BE2C (cell line): ENCODE results near the gene BLOC1S2.
"Not testable (repeated sequence)": the region's sequence is repeated elsewhere in the genome, so short reads cannot be mapped to it uniquely, and the experiment has no call there.

Experiments used
- DNase-seq: peaks from one replicate; pipeline ENCODE4 v3.0.0-alpha.2; 2020
- H3K27me3 ChIP-seq: fragments of 250-450 bp; sonication (Bioruptor Pico); 2 replicates; pipeline ENCODE4 v1.5.1; 2020; ENCODE audit warnings: mild to moderate bottlenecking
- H3K36me3 ChIP-seq: fragments of 250-450 bp; sonication (Bioruptor Pico); 2 replicates; pipeline ENCODE4 v1.5.1; 2020; ENCODE audit warnings: mild to moderate bottlenecking
- H3K4me1 ChIP-seq: fragments of 250-450 bp; sonication (Bioruptor Pico); 2 replicates; pipeline ENCODE4 v1.5.1; 2020
- H3K4me3 ChIP-seq: 2 replicates; pipeline ENCODE4 v1.5.1; 2011; ENCODE audit warnings: low read depth, low read length
- H3K9me3 ChIP-seq: fragments of 250-450 bp; sonication (Bioruptor Pico); 2 replicates; pipeline ENCODE4 v1.5.1; 2020
- TF ChIP-seq, protein P1 (sequence below): IDR thresholded peaks from 2 replicates; pipeline ENCODE4 v1.5.1; 2012; ENCODE audit warnings: mild to moderate bottlenecking, low read depth, low read length

BLOC1S2 gene

GRCh38 chr10:100315615-100316014 lies 29.1 kb upstream of the BLOC1S2 start:
- H3K36me3 ChIP-seq: no peaks in the 10 kb centered on the region
- no peaks in the 10 kb centered on the region for H3K9me3 ChIP-seq
- DNase-seq: no peak
- H3K4me1 ChIP-seq: no peaks in the 10 kb centered on the region
- TF ChIP-seq, protein P1, sequence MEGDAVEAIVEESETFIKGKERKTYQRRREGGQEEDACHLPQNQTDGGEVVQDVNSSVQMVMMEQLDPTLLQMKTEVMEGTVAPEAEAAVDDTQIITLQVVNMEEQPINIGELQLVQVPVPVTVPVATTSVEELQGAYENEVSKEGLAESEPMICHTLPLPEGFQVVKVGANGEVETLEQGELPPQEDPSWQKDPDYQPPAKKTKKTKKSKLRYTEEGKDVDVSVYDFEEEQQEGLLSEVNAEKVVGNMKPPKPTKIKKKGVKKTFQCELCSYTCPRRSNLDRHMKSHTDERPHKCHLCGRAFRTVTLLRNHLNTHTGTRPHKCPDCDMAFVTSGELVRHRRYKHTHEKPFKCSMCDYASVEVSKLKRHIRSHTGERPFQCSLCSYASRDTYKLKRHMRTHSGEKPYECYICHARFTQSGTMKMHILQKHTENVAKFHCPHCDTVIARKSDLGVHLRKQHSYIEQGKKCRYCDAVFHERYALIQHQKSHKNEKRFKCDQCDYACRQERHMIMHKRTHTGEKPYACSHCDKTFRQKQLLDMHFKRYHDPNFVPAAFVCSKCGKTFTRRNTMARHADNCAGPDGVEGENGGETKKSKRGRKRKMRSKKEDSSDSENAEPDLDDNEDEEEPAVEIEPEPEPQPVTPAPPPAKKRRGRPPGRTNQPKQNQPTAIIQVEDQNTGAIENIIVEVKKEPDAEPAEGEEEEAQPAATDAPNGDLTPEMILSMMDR: no peak
- H3K27me3 ChIP-seq: peaks cover 31% of the 10 kb centered on the region
- no peak overlapping the region for H3K4me3 ChIP-seq

DNA sequence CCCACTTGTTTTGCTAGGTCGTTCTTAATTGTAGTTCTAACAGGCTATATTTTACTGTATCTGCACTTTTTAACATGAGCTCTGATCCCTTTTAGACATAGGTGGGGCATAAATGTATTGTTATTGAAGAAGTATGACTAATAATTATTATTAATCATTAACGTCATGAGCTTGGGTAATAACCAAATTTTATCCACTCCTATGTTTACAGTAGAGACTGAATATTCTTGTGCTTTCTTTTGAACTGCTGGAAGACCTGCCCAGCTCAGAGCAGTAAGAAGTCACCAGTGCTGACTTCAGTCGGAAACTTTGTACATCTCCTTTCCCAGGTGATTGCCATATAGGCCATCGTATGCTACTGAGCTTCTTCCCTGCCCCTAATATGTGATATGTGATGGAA lies 24.8 kb upstream of the BLOC1S2 start:
- Histone ChIP-seq H3K36me3 (no peaks in the 10 kb centered on the region), H3K4me1 (no peaks in the 10 kb centered on the region), H3K27me3 (peaks cover 31% of the 10 kb centered on the region), H3K4me3 (no peak overlapping the region), H3K9me3 (no peaks in the 10 kb centered on the region)
- no peak for DNase-seq
- TF ChIP-seq, protein P1: no peak

GRCh38 chr10:100307684-100308083 lies 21.2 kb upstream of the BLOC1S2 start:
- Histone ChIP-seq H3K27me3 (peaks cover 28% of the 10 kb centered on the region), H3K4me1 (no peaks in the 10 kb centered on the region), H3K9me3 (no peaks in the 10 kb centered on the region), H3K36me3 (no peaks in the 10 kb centered on the region), H3K4me3 (no peak overlapping the region)
- no peak for DNase-seq
- TF ChIP-seq, protein P1: no peak

- no peak overlapping the region for H3K4me3 ChIP-seq
- H3K27me3 ChIP-seq: peaks cover 20% of the 10 kb centered on the region
- no peaks in the 10 kb centered on the region for H3K4me1 ChIP-seq
- H3K9me3 ChIP-seq: no peaks in the 10 kb centered on the region
- no peak for DNase-seq
- H3K36me3 ChIP-seq: no peaks in the 10 kb centered on the region
- TF ChIP-seq, protein P1: no peak
These were observed 20.4 kb upstream of the BLOC1S2 start for GRCh38 chr10:100306861-100307260.

- no peak for DNase-seq
- TF ChIP-seq, protein P1: no peak
- H3K9me3 ChIP-seq: no peaks in the 10 kb centered on the region
- no peak overlapping the region for H3K4me3 ChIP-seq
- no peaks in the 10 kb centered on the region for H3K36me3 ChIP-seq
- H3K27me3 ChIP-seq: peaks cover 9% of the 10 kb centered on the region; the same call in 1 of the 2 replicates
- H3K4me1 ChIP-seq: no peaks in the 10 kb centered on the region
These were observed 17.9 kb upstream of the BLOC1S2 start for GRCh38 chr10:100304414-100304813.

DNA sequence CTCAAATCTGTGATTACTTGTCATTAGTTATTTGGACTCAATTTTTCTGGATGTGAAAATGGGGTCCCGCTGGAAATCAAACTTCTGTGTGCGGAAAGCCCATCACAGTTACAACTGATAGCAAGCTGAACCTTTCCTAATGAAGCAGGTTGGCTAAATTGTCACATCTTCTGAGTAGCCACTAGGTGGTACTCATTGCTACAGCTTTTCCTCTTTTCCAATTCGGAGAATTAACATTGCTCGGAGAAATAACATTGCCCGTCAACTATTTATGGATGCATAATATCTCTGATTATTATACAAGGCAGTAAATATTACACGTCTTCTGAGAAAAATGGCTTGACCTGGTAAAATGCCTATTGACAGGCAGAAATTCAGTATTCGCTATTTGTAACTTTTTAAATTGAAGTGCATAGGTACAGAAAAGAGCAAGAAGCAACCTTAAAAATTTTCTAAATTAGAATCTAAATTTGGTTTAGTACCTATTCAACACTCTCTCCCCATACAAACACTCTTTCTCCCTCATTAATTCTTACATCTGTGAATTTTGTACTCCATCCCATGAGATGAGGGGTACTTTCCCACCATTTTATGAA lies 17.3 kb upstream of the BLOC1S2 start:
- Histone ChIP-seq H3K9me3 (no peaks in the 10 kb centered on the region), H3K36me3 (no peaks in the 10 kb centered on the region), H3K4me1 (no peaks in the 10 kb centered on the region), H3K4me3 (no peak overlapping the region), H3K27me3 (peaks cover 9% of the 10 kb centered on the region; the same call in 1 of the 2 replicates)
- DNase-seq: no peak
- TF ChIP-seq, protein P1: peak; percentile 74

- not testable (repeated sequence) for H3K36me3 ChIP-seq, H3K4me1 ChIP-seq, H3K9me3 ChIP-seq, H3K4me3 ChIP-seq, DNase-seq
- H3K27me3 ChIP-seq: peaks cover 12% of the 10 kb centered on the region
These were observed 14.6 kb upstream of the BLOC1S2 start for GRCh38 chr10:100301123-100301522.
